Endothelial cell of umbilical vein (primary cell): ENCODE data around the gene NPFFR2. TPM values are rescaled to one million over a fixed set of nuclear protein-coding genes. Genes with fewer than 3 reads are reported as not detected.

Experiments
- BruUV-seq: library from RNA; stranded (reverse); fragments of 400-500 nt; replicated peaks from 2 replicates; lab custom pipeline; 2021; lab: Mats Ljungman, UMichigan
- CTCF ChIA-PET: fragments of 300-600, 350-600 bp; sonication (Branson Sonifier 250); formaldehyde crosslinking; loops from one replicate; lab custom pipeline; 2021; ENCODE audit warnings: antibody characterized with exemption, inconsistent platforms; lab: Charles Lee
- POLR2A ChIA-PET: fragments of 300-600, 350-600 bp; sonication (Branson Sonifier 250); formaldehyde crosslinking; loops from one replicate; lab custom pipeline; 2021; ENCODE audit warnings: antibody characterized with exemption, inconsistent platforms; lab: Charles Lee
- DNase-seq: peaks from one replicate; pipeline ENCODE4 v3.0.0-alpha.2; 2011; ENCODE audit warnings: low read depth, low spot score
- FAIRE-seq: peaks from 2 replicates; lab custom pipeline; 2011; peaks lifted over from hg19 to GRCh38; lab: Jason Lieb, UNC
- H2AFZ ChIP-seq: 2 replicates; pipeline ENCODE4 v1.6.0; 2012; ENCODE audit warnings: low read depth, low read length, control low read depth, inconsistent platforms
- H3K27ac ChIP-seq: 2 replicates; pipeline ENCODE4 v1.5.1; 2011; ENCODE audit warnings: low read depth, mild to moderate bottlenecking, control low read depth, low read length, moderate library complexity; ENCODE audit not compliant: insufficient read depth
- H3K27me3 ChIP-seq, 2 experiments: 2 replicates each; pipeline versions ENCODE4 v1.6.0 to v1.6.1; 2011; ENCODE audit warnings: low read length in 2 of 2, mixed read lengths in 1 of 2; ENCODE audit not compliant: control insufficient read depth in 2 of 2, insufficient read depth in 2 of 2
- H3K36me3 ChIP-seq, 2 experiments: 2 replicates in 1 of 2; 3 replicates in 1 of 2; pipeline ENCODE4 v1.5.1; 2011; ENCODE audit warnings: low read length in 2 of 2, mild to moderate bottlenecking in 1 of 2, moderate library complexity in 1 of 2; ENCODE audit not compliant: control insufficient read depth in 2 of 2, insufficient read depth in 2 of 2; ENCODE audit errors: extremely low read depth in 1 of 2
- H3K4me1 ChIP-seq: 3 replicates; pipeline ENCODE4 v1.5.1; 2011; ENCODE audit warnings: mild to moderate bottlenecking, low read length; ENCODE audit not compliant: control insufficient read depth, insufficient read depth; ENCODE audit errors: extremely low read depth
- H3K4me2 ChIP-seq: 2 replicates; pipeline ENCODE4 v1.6.1; 2011; ENCODE audit warnings: low read length, control low read depth, mixed read lengths; ENCODE audit not compliant: insufficient read depth
- H3K4me3 ChIP-seq, 3 experiments: fragments of 200-600 bp in 1 of 3; sonication (generic), shearing (Covaris generic) in 1 of 3; replicated peaks in 1 of 3; 2 replicates each; pipeline ENCODE4 v1.5.1; 2011 to 2016; ENCODE audit warnings: control low read depth in 3 of 3, low read length in 3 of 3, mild to moderate bottlenecking in 2 of 3, inconsistent platforms in 1 of 3, low read depth in 1 of 3, moderate library complexity in 1 of 3; ENCODE audit not compliant: insufficient read depth in 1 of 3
- H3K79me2 ChIP-seq: 2 replicates; pipeline ENCODE4 v1.6.0; 2012; ENCODE audit warnings: low read length, inconsistent platforms; ENCODE audit not compliant: control insufficient read depth, insufficient read depth
- H3K9ac ChIP-seq: replicated peaks from 2 replicates; pipeline ENCODE3; 2011; ENCODE audit warnings: low read length, control low read depth; ENCODE audit not compliant: insufficient read depth; ENCODE audit errors: extremely low read depth
- H3K9me1 ChIP-seq: replicated peaks from 3 replicates; pipeline ENCODE4 v1.6.0; 2011; ENCODE audit warnings: mild to moderate bottlenecking, low read length; ENCODE audit not compliant: control insufficient read depth, insufficient read depth; ENCODE audit errors: extremely low read depth
- H3K9me3 ChIP-seq: replicated peaks from 2 replicates; pipeline ENCODE4 v1.5.1; 2012; ENCODE audit warnings: low read length, inconsistent platforms; ENCODE audit not compliant: control insufficient read depth, insufficient read depth
- H4K20me1 ChIP-seq: replicated peaks from 2 replicates; pipeline ENCODE3; 2011; ENCODE audit warnings: mild to moderate bottlenecking, low read length; ENCODE audit not compliant: control insufficient read depth, insufficient read depth; ENCODE audit errors: extremely low read depth
- EZH2 ChIP-seq: IDR thresholded peaks from 2 replicates; pipeline ENCODE4 v1.6.1; 2012; ENCODE audit warnings: borderline replicate concordance, low read depth, mild to moderate bottlenecking, moderate library complexity, low read length, inconsistent platforms; ENCODE audit not compliant: severe bottlenecking
- FOS ChIP-seq: IDR thresholded peaks from 2 replicates; pipeline ENCODE4 v1.6.1; 2011; ENCODE audit warnings: mild to moderate bottlenecking, low read length, moderate library complexity, borderline replicate concordance; ENCODE audit not compliant: insufficient read depth
- GATA2 ChIP-seq: IDR thresholded peaks from 2 replicates; pipeline ENCODE4 v1.7.0; 2011; ENCODE audit warnings: low read depth, mild to moderate bottlenecking, moderate library complexity, mixed read lengths, low read length; ENCODE audit not compliant: insufficient read length, insufficient read depth
- JUN ChIP-seq: IDR thresholded peaks from 2 replicates; pipeline ENCODE4 v1.6.1; 2011; ENCODE audit warnings: borderline replicate concordance, low read depth; ENCODE audit not compliant: insufficient read length, insufficient read depth
- MYC ChIP-seq: IDR thresholded peaks from one replicate; pipeline ENCODE4 v1.6.1; 2011; ENCODE audit warnings: mild to moderate bottlenecking, low read depth, low read length
- POLR2A ChIP-seq: IDR thresholded peaks from 2 replicates; pipeline ENCODE4 v1.6.1; 2012; ENCODE audit warnings: low read depth, mild to moderate bottlenecking, control low read depth, low read length
- POLR2AphosphoS5 ChIP-seq: IDR thresholded peaks from 2 replicates; pipeline ENCODE4 v1.6.1; 2012; ENCODE audit warnings: low read depth, mild to moderate bottlenecking, control low read depth, low read length, moderate library complexity; ENCODE audit not compliant: insufficient read depth
- dilution Hi-C: fragments of 300-500 bp; cut with MboI; formaldehyde crosslinking; loops from one replicate; pipeline ENCODE4 v1.15.0; 2019; ENCODE audit warnings: low sequenced_read_pairs; ENCODE audit not compliant: extremely low pct_ligation_motif_present
- intact Hi-C: fragments of 100-400 bp; cut with micrococcal nuclease; formaldehyde crosslinking; loops from one replicate; pipeline ENCODE4 v1.10.0; 2022
- polyA plus RNA-seq, 4 experiments: library from polyadenylated mRNA; depleted of rRNA in 3 of 4; stranded (reverse) in 3 of 4; unstranded in 1 of 4; fragments of >200 nt; gene quantifications; 2 replicates each; pipeline versions ENCODE4 v1.2.1 to v1.2.3, GENCODE V29; 2011 to 2012; ENCODE audit warnings: missing spikeins in 1 of 4
- total RNA-seq: library from RNA; stranded (reverse); gene quantifications from 2 replicates; pipeline ENCODE4 v1.2.3, GENCODE V29; 2021
- TF ChIP-seq, protein P1 (sequence below): IDR thresholded peaks from 2 replicates; pipeline ENCODE4 v1.6.1; 2011; ENCODE audit not compliant: insufficient read depth, insufficient read length
- TF ChIP-seq, protein P2 (sequence below), 2 donors: IDR thresholded peaks; 1 replicate in 1 of 2; 2 replicates in 1 of 2; pipeline ENCODE4 v1.5.1; 2011; ENCODE audit warnings: low read length in 2 of 2, mild to moderate bottlenecking in 2 of 2, moderate library complexity in 2 of 2, control low read depth in 1 of 2, inconsistent platforms in 1 of 2, low read depth in 1 of 2; ENCODE audit not compliant: insufficient read depth in 1 of 2; ENCODE audit errors: extremely low read depth in 1 of 2

The NPFFR2 gene
- total and polyA plus RNA-seq, 2 donors (not counting 3 experiments of a cell fraction or from before 2014, with no cell fraction given) = 0.06 TPM; not detected in 1

DNA sequence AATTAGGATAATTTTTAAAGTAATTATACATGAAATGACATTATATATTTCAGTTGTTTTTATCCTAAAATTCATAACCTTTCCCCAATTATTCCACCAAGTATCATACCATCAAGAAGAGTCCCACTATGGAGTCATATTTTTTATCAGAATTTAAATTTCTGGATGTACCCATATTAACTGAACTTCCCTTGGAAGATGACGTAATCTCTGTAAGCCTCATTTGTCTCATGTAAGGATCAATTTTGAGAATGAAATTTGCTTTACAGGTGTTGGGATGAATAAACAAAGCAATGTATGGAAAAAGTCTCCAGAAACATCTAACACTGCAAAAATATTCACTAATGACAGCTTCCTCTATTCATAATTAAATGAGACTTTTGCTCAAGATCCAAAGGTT is 147.5 kb downstream of the NPFFR2 start:
- H2AFZ ChIP-seq = no peak overlapping the region
- no peaks in the 10 kb centered on the region for H3K4me1 ChIP-seq
- H3K79me2 ChIP-seq = no peaks in the 10 kb centered on the region
- dilution Hi-C loops (no loop called here), intact Hi-C loops (no loop called here)
- ChIA-PET CTCF (no interaction called here), POLR2A (no interaction called here)
- H3K9me3 ChIP-seq = no peaks in the 10 kb centered on the region
- no peaks in the 10 kb centered on the region for H3K27me3 ChIP-seq
- no peak overlapping the region for H3K9ac ChIP-seq
- no peaks in the 10 kb centered on the region for H4K20me1 ChIP-seq
- no peak overlapping the region for H3K4me3 ChIP-seq
- TF ChIP-seq JUN (no peak), FOS (no peak), GATA2 (no peak), POLR2A (no peak), MYC (no peak), POLR2AphosphoS5 (no peak), EZH2 (no peak)
- TF ChIP-seq, protein P1, sequence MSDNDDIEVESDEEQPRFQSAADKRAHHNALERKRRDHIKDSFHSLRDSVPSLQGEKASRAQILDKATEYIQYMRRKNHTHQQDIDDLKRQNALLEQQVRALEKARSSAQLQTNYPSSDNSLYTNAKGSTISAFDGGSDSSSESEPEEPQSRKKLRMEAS = no peak
- TF ChIP-seq, protein P2, sequence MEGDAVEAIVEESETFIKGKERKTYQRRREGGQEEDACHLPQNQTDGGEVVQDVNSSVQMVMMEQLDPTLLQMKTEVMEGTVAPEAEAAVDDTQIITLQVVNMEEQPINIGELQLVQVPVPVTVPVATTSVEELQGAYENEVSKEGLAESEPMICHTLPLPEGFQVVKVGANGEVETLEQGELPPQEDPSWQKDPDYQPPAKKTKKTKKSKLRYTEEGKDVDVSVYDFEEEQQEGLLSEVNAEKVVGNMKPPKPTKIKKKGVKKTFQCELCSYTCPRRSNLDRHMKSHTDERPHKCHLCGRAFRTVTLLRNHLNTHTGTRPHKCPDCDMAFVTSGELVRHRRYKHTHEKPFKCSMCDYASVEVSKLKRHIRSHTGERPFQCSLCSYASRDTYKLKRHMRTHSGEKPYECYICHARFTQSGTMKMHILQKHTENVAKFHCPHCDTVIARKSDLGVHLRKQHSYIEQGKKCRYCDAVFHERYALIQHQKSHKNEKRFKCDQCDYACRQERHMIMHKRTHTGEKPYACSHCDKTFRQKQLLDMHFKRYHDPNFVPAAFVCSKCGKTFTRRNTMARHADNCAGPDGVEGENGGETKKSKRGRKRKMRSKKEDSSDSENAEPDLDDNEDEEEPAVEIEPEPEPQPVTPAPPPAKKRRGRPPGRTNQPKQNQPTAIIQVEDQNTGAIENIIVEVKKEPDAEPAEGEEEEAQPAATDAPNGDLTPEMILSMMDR (IDR thresholded peaks at IDR 0.05; ENCODE audit: extremely low read depth in 1 of 2, insufficient read depth in 1 of 2, low read depth in 1 of 2, low read length in 2 of 2) = no peak
- no peak for DNase-seq
- H3K27ac ChIP-seq = no peak overlapping the region
- H3K36me3 ChIP-seq = no peaks in the 10 kb centered on the region
- H3K4me2 ChIP-seq = no peak overlapping the region
- no peak for FAIRE-seq
- BruUV-seq = no TSS peak
- H3K9me1 ChIP-seq = no peaks in the 10 kb centered on the region
